ENCODE data around the gene NBEAL2. TPM values are rescaled to one million over a fixed set of nuclear protein-coding genes. Genes with fewer than 3 reads are reported as not detected.
A peak's percentile ranks its signal among the peaks of the same experiment; 100 is the strongest.

The NBEAL2 gene
- total and polyA plus RNA-seq, 5 donors from 2014 or later, result 4.7 to 429 (median 10.1) TPM

DNA sequence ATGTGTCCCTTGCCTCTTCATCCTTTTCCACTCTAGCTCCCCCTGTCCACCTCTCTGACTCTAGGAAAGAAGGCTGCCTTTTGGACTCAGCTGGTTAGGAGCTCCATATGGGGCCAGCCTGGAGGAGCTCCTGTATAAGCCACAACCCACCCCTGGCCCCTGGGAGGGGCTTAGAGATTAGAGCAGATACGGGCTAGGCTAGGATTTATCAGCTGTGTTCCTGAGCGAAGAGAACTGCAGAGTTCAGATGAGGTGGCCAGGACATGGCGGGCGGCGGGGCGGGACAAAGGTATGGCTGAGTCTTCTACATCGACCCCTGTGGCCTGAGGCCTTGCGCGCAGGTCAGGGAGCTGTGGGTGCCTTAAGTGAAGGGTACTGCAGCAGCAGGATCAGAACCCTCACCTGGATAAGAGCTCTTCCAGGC, 7.9 kb downstream of the NBEAL2 start:
- Histone ChIP-seq H3K27ac (ENCODE audit: insufficient read depth, low read length, poor library complexity, severe bottlenecking) (peak overlapping the region; percentile 77), H3K9me3 (ENCODE audit: control insufficient read depth in 2 of 2, low read length in 2 of 2) (no peaks in the 10 kb centered on the region), H3K27me3 (ENCODE audit: control insufficient read depth, insufficient read depth, low read length) (no peaks in the 10 kb centered on the region), H3K4me1 (ENCODE audit: control insufficient read depth, insufficient read depth, low read length, poor library complexity, severe bottlenecking) (peaks cover 76% of the 10 kb centered on the region), H3K36me3 (ENCODE audit: control insufficient read depth, insufficient read depth, low read length) (peaks cover 25% of the 10 kb centered on the region), H3K4me3 (ENCODE audit: low read depth, low read length) (peak overlapping the region; percentile 61)
- H3K27ac Mint-ChIP-seq, result peak overlapping the region; percentile 92 to 97 (median 95)
- ATAC-seq (ENCODE audit: low read depth in 2 of 2) (peak; percentile 0 to 3), DNase-seq (peak in 1 of 3 donors; percentile 23)
- H3K4me1 Mint-ChIP-seq, result peaks cover 0 to 90% (median 51%) of the 10 kb centered on the region in 4 donors
- peaks cover 13% of the 10 kb centered on the region for H3K36me3 Mint-ChIP-seq
- peak overlapping the region; percentile 85 to 93 (median 90) for H3K4me3 Mint-ChIP-seq
- no peaks in the 10 kb centered on the region for H3K27me3 Mint-ChIP-seq
- no peaks in the 10 kb centered on the region for H3K9me3 Mint-ChIP-seq

GRCh38 chr3:46987743-46988401, 8.4 kb downstream of the NBEAL2 start:
- DNase-seq (peak; percentile 83 to 97 (median 91)), ATAC-seq (ENCODE audit: low read depth in 2 of 2) (peak; percentile 98 to 99)
- H3K4me1 Mint-ChIP-seq, result peaks cover 0 to 88% (median 46%) of the 10 kb centered on the region in 4 donors
- H3K27me3 Mint-ChIP-seq, result no peaks in the 10 kb centered on the region
- no peaks in the 10 kb centered on the region for H3K27me3 ChIP-seq (ENCODE audit: control insufficient read depth, insufficient read depth, low read length)
- peak overlapping the region; percentile 61 for H3K4me3 ChIP-seq (ENCODE audit: low read depth, low read length)
- H3K36me3 ChIP-seq (ENCODE audit: control insufficient read depth, insufficient read depth, low read length), result peaks cover 29% of the 10 kb centered on the region
- no peaks in the 10 kb centered on the region for H3K9me3 ChIP-seq (ENCODE audit: control insufficient read depth in 2 of 2, low read length in 2 of 2)
- H3K27ac ChIP-seq (ENCODE audit: insufficient read depth, low read length, poor library complexity, severe bottlenecking), result peak overlapping the region; percentile 77
- H3K4me3 Mint-ChIP-seq, result peak overlapping the region; percentile 85 to 93 (median 90)
- peaks cover 11% of the 10 kb centered on the region for H3K36me3 Mint-ChIP-seq
- peaks cover 71% of the 10 kb centered on the region for H3K4me1 ChIP-seq (ENCODE audit: control insufficient read depth, insufficient read depth, low read length, poor library complexity, severe bottlenecking)
- peak overlapping the region; percentile 92 to 97 (median 95) for H3K27ac Mint-ChIP-seq
- H3K9me3 Mint-ChIP-seq, result no peaks in the 10 kb centered on the region

GRCh38 chr3:46988616-46989015, 9.2 kb downstream of the NBEAL2 start:
- peak overlapping the region; percentile 77 for H3K27ac ChIP-seq (ENCODE audit: insufficient read depth, low read length, poor library complexity, severe bottlenecking)
- H3K36me3 Mint-ChIP-seq, result peaks cover 11% of the 10 kb centered on the region
- H3K36me3 ChIP-seq (ENCODE audit: control insufficient read depth, insufficient read depth, low read length), result peaks cover 36% of the 10 kb centered on the region
- peak overlapping the region; percentile 2 to 91 (median 54) for H3K4me3 Mint-ChIP-seq
- H3K27me3 Mint-ChIP-seq, result no peaks in the 10 kb centered on the region
- ATAC-seq (ENCODE audit: low read depth in 2 of 2) (no peak), DNase-seq (no peak)
- peak overlapping the region; percentile 51 for H3K4me3 ChIP-seq (ENCODE audit: low read depth, low read length)
- no peaks in the 10 kb centered on the region for H3K9me3 Mint-ChIP-seq
- no peaks in the 10 kb centered on the region for H3K27me3 ChIP-seq (ENCODE audit: control insufficient read depth, insufficient read depth, low read length)
- H3K9me3 ChIP-seq (ENCODE audit: control insufficient read depth in 2 of 2, low read length in 2 of 2), result no peaks in the 10 kb centered on the region
- H3K4me1 Mint-ChIP-seq, result peaks cover 0 to 83% (median 45%) of the 10 kb centered on the region in 4 donors
- peak overlapping the region; percentile 90 to 92 (median 91) for H3K27ac Mint-ChIP-seq
- H3K4me1 ChIP-seq (ENCODE audit: control insufficient read depth, insufficient read depth, low read length, poor library complexity, severe bottlenecking), result peaks cover 63% of the 10 kb centered on the region

DNA sequence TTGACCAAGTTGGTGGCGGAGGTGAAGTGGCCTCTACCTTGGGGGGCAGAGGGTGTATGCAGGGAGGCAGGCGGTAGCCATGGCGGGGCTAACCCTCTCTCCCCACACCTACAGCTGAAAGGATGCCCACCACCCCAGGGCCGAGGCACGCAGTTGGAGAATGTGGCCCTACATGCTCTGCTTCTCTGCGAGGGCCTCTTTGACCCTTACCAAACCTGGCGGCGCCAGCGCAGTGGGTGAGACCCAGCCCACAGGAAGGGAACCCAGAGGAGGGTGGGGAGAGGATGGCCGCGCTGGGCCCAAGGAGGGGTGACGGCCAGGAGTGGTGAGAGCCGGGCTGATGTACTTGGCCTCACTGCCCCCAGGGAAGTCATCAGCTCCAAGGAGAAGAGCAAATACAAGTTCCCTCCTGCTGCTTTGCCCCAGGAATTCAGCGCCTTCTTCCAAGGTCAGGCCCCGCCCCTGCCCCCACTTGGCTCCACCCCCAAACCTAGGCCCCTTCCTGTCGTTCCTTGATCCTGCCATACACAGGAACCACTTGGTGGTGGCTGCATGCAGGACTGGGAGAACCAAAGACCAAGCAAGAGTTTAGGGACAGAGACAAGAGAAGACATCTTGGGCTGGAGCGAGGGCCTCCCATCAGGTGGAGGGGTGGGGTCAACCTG, 9.8 kb downstream of the NBEAL2 start:
- ATAC-seq (ENCODE audit: low read depth in 2 of 2) (no peak), DNase-seq (no peak)
- Histone ChIP-seq H3K27ac (ENCODE audit: insufficient read depth, low read length, poor library complexity, severe bottlenecking) (peak overlapping the region; percentile 38), H3K36me3 (ENCODE audit: control insufficient read depth, insufficient read depth, low read length) (peaks cover 42% of the 10 kb centered on the region), H3K9me3 (ENCODE audit: control insufficient read depth in 2 of 2, low read length in 2 of 2) (no peaks in the 10 kb centered on the region), H3K27me3 (ENCODE audit: control insufficient read depth, insufficient read depth, low read length) (no peaks in the 10 kb centered on the region), H3K4me3 (ENCODE audit: low read depth, low read length) (no peak overlapping the region), H3K4me1 (ENCODE audit: control insufficient read depth, insufficient read depth, low read length, poor library complexity, severe bottlenecking) (peaks cover 58% of the 10 kb centered on the region)
- H3K9me3 Mint-ChIP-seq, result no peaks in the 10 kb centered on the region
- peaks cover 11% of the 10 kb centered on the region for H3K36me3 Mint-ChIP-seq
- H3K27me3 Mint-ChIP-seq, result no peaks in the 10 kb centered on the region
- peak overlapping the region; percentile 66 to 92 (median 90) for H3K27ac Mint-ChIP-seq
- H3K4me3 Mint-ChIP-seq, result peak overlapping the region; percentile 2 to 91 (median 54)
- H3K4me1 Mint-ChIP-seq, result peaks cover 0 to 77% (median 45%) of the 10 kb centered on the region in 4 donors

DNA sequence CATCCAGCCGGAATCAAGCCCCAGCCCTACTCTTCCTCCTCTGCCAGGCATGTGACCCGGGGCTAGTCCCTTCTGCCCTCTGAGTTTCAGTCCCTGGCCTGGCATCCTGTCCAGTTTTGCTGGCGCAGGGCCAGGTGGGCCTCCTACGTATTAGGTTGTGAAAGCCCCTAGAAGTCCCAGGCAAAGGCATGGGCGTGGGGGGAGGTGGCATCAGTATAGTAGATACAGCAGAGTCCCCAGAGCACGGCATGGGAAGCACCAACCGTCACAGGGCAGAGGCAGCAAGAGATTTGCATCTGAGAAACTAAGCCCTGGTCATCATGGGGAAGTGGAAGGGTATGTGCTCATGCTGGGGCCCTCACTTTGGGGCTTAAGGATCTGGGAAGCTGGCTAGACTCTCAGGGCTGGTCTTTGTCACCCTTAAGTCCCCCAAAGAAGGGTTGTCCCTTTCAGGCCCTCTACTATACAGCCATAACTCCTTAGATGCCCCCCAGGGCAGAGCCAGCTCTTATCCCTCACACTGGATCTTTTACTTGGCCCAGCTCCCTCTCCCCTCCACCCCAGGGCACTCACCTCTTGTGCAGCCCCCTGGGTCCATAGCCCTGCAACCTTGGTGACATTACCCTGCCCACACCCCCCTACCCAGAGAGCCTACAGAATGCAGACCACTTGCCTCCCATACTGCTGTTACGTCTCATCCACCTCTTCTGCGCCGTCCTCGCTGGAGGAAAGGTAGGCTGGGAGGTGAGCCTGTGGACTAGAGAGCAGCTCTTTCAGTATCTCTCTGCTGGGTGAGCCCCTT, 11.3 kb downstream of the NBEAL2 start:
- ATAC-seq (ENCODE audit: low read depth in 2 of 2) (no peak), DNase-seq (no peak)
- H3K4me1 Mint-ChIP-seq, result peaks cover 0 to 62% (median 35%) of the 10 kb centered on the region in 4 donors
- no peaks in the 10 kb centered on the region for H3K9me3 Mint-ChIP-seq
- no peaks in the 10 kb centered on the region for H3K27me3 Mint-ChIP-seq
- Histone ChIP-seq H3K36me3 (ENCODE audit: control insufficient read depth, insufficient read depth, low read length) (peaks cover 53% of the 10 kb centered on the region), H3K27me3 (ENCODE audit: control insufficient read depth, insufficient read depth, low read length) (no peaks in the 10 kb centered on the region), H3K9me3 (ENCODE audit: control insufficient read depth in 2 of 2, low read length in 2 of 2) (no peaks in the 10 kb centered on the region), H3K4me3 (ENCODE audit: low read depth, low read length) (no peak overlapping the region), H3K27ac (ENCODE audit: insufficient read depth, low read length, poor library complexity, severe bottlenecking) (no peak overlapping the region), H3K4me1 (ENCODE audit: control insufficient read depth, insufficient read depth, low read length, poor library complexity, severe bottlenecking) (peaks cover 43% of the 10 kb centered on the region)
- peak overlapping the region; percentile 46 to 84 (median 69) for H3K27ac Mint-ChIP-seq
- H3K4me3 Mint-ChIP-seq, result peak overlapping the region in 3 of 4 donors; percentile 41 to 70 (median 51)
- peaks cover 8% of the 10 kb centered on the region for H3K36me3 Mint-ChIP-seq

GRCh38 chr3:46991406-46992165, 12.1 kb downstream of the NBEAL2 start:
- peaks cover 0 to 54% (median 27%) of the 10 kb centered on the region in 4 donors for H3K4me1 Mint-ChIP-seq
- peaks cover 8% of the 10 kb centered on the region for H3K36me3 Mint-ChIP-seq

DNA sequence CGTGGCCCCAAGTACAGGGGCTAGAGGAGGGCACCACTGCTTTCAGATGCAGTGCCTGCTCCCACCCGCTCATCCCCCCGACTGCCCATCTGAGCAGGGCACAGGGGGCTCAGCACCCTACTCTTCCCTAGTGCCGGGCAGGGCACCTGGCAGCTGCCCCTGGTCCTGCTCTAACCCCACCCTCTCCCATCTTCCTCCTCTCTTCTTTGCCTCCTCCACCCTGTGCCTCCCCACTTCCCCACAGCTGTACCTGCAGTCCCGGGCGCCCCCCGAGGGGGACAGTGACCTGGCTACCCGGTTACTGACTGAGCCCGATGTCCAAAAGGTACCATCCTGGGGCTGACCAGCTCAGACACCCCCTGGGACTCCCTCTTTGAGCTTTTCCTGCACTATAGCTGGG, 12.8 kb downstream of the NBEAL2 start:
- ATAC-seq (ENCODE audit: low read depth in 2 of 2), result no peak
- Mint-ChIP-seq H3K27ac (peak overlapping the region in 2 of 3 donors; percentile 60 to 62), H3K27me3 (no peaks in the 10 kb centered on the region), H3K4me3 (peak overlapping the region in 1 of 4 donors; percentile 63), H3K36me3 (peaks cover 8% of the 10 kb centered on the region), H3K9me3 (no peaks in the 10 kb centered on the region), H3K4me1 (peaks cover 0 to 53% (median 25%) of the 10 kb centered on the region in 4 donors)
- no peak for DNase-seq
- H3K9me3 ChIP-seq (ENCODE audit: control insufficient read depth in 2 of 2, low read length in 2 of 2), result no peaks in the 10 kb centered on the region
- H3K27ac ChIP-seq (ENCODE audit: insufficient read depth, low read length, poor library complexity, severe bottlenecking), result no peak overlapping the region
- peaks cover 29% of the 10 kb centered on the region for H3K4me1 ChIP-seq (ENCODE audit: control insufficient read depth, insufficient read depth, low read length, poor library complexity, severe bottlenecking)
- no peaks in the 10 kb centered on the region for H3K27me3 ChIP-seq (ENCODE audit: control insufficient read depth, insufficient read depth, low read length)
- H3K36me3 ChIP-seq (ENCODE audit: control insufficient read depth, insufficient read depth, low read length), result peaks cover 66% of the 10 kb centered on the region
- no peak overlapping the region for H3K4me3 ChIP-seq (ENCODE audit: low read depth, low read length)

More at GRCh38 chr3:46991406-46992165, 12.1 kb downstream of the NBEAL2 start:
- Histone ChIP-seq H3K27ac (ENCODE audit: insufficient read depth, low read length, poor library complexity, severe bottlenecking) (no peak overlapping the region), H3K4me3 (ENCODE audit: low read depth, low read length) (no peak overlapping the region), H3K36me3 (ENCODE audit: control insufficient read depth, insufficient read depth, low read length) (peaks cover 60% of the 10 kb centered on the region), H3K4me1 (ENCODE audit: control insufficient read depth, insufficient read depth, low read length, poor library complexity, severe bottlenecking) (peaks cover 35% of the 10 kb centered on the region), H3K9me3 (ENCODE audit: control insufficient read depth in 2 of 2, low read length in 2 of 2) (no peaks in the 10 kb centered on the region), H3K27me3 (ENCODE audit: control insufficient read depth, insufficient read depth, low read length) (no peaks in the 10 kb centered on the region)
- no peak overlapping the region for H3K27ac Mint-ChIP-seq
- ATAC-seq (ENCODE audit: low read depth in 2 of 2) (no peak), DNase-seq (no peak)
- H3K4me3 Mint-ChIP-seq, result peak overlapping the region in 1 of 4 donors; percentile 63
- no peaks in the 10 kb centered on the region for H3K9me3 Mint-ChIP-seq
- no peaks in the 10 kb centered on the region for H3K27me3 Mint-ChIP-seq

Data from CD4-positive, CD25-positive, alpha-beta regulatory T cell (primary cell).